Neural cell (in vitro differentiated cells): ENCODE data around the gene DLD. TPM values are rescaled to one million over a fixed set of nuclear protein-coding genes. Genes with fewer than 3 reads are reported as not detected.
"Not testable (repeated sequence)": the region's sequence is repeated elsewhere in the genome, so short reads cannot be mapped to it uniquely, and the experiment has no call there.

Experiments
- H2AFZ ChIP-seq: fragments of 200-600, 300-800 bp; sonication (generic), shearing (Covaris generic); 2 replicates; pipeline ENCODE4 v1.6.0; 2014; ENCODE audit warnings: low read depth, mild to moderate bottlenecking, antibody characterized with exemption, low read length, moderate library complexity
- H3F3A ChIP-seq: fragments of 200-600 bp; shearing (Covaris generic); 2 replicates; pipeline ENCODE4 v1.6.1; 2016; ENCODE audit warnings: mild to moderate bottlenecking, moderate library complexity, mixed read lengths, antibody characterized with exemption, low read length; ENCODE audit not compliant: insufficient read depth, poor library complexity, severe bottlenecking
- H3K27ac ChIP-seq: fragments of 200-600, 300-800 bp; sonication (generic), shearing (Covaris generic); 2 replicates; pipeline ENCODE4 v1.5.1; 2014; ENCODE audit warnings: mild to moderate bottlenecking, low read length, moderate library complexity
- H3K27me3 ChIP-seq: fragments of 300-800, 200-600 bp; sonication (generic), shearing (Covaris generic); 2 replicates; pipeline ENCODE4 v1.6.0; 2014; ENCODE audit warnings: mild to moderate bottlenecking, low read depth, low read length, moderate library complexity; ENCODE audit not compliant: insufficient read depth
- H3K36me3 ChIP-seq: fragments of 300-800, 200-600 bp; sonication (generic), shearing (Covaris generic); 2 replicates; pipeline ENCODE4 v1.5.1; 2014; ENCODE audit warnings: mild to moderate bottlenecking, antibody characterized with exemption, low read length, moderate library complexity; ENCODE audit not compliant: insufficient read depth
- H3K4me2 ChIP-seq: fragments of 300-800, 200-600 bp; sonication (generic), shearing (Covaris generic); 2 replicates; pipeline ENCODE4 v1.6.0; 2014; ENCODE audit warnings: mild to moderate bottlenecking, low read length
- H3K4me3 ChIP-seq: fragments of 300-800, 200-600 bp; sonication (generic), shearing (Covaris generic); 2 replicates; pipeline ENCODE4 v1.5.1; 2014; ENCODE audit warnings: mild to moderate bottlenecking, low read length, moderate library complexity
- H3K79me2 ChIP-seq: fragments of 200-600 bp; shearing (Covaris generic); replicated peaks from 2 replicates; pipeline ENCODE4 v1.6.0; 2014; ENCODE audit warnings: mild to moderate bottlenecking, low read length, moderate library complexity; ENCODE audit not compliant: insufficient read depth
- H3K9ac ChIP-seq: fragments of 300-800, 200-600 bp; sonication (generic), shearing (Covaris generic); 2 replicates; pipeline ENCODE4 v1.6.1; 2016; ENCODE audit warnings: mild to moderate bottlenecking, low read length, mixed read lengths
- H3K9me2 ChIP-seq: fragments of 200-600 bp; shearing (Covaris generic); 2 replicates; pipeline ENCODE4 v1.6.1; 2016; ENCODE audit warnings: mild to moderate bottlenecking, low read length, mixed read lengths; ENCODE audit not compliant: insufficient read depth
- H3K9me3 ChIP-seq: fragments of 200-600, 300-800 bp; sonication (generic), shearing (Covaris generic); 2 replicates; pipeline ENCODE4 v1.6.1; 2016; ENCODE audit warnings: mild to moderate bottlenecking, mixed run types, low read length, moderate library complexity, mixed read lengths
- H4K20me1 ChIP-seq: fragments of 200-600 bp; shearing (Covaris generic); 2 replicates; pipeline ENCODE4 v1.6.1; 2016; ENCODE audit warnings: mild to moderate bottlenecking, mixed run types; ENCODE audit not compliant: insufficient read depth
- EP300 ChIP-seq: fragments of 450-650 bp; conservative IDR thresholded peaks from 2 replicates; pipeline ENCODE4 v1.6.1; 2014; ENCODE audit warnings: antibody characterized with exemption, mild to moderate bottlenecking, moderate library complexity; ENCODE audit not compliant: poor library complexity, severe bottlenecking
- EZH2 ChIP-seq: fragments of 200-600, 300-800 bp; shearing (Covaris generic), sonication (generic); IDR thresholded peaks from 2 replicates; pipeline ENCODE4 v1.6.1; 2014; ENCODE audit warnings: antibody characterized with exemption, low read length, borderline replicate concordance, mild to moderate bottlenecking; ENCODE audit not compliant: insufficient read depth, poor library complexity, severe bottlenecking
- MXI1 ChIP-seq: fragments of 450-650 bp; conservative IDR thresholded peaks from 2 replicates; pipeline ENCODE4 v1.6.1; 2014; ENCODE audit warnings: antibody characterized with exemption, mild to moderate bottlenecking; ENCODE audit not compliant: poor library complexity, severe bottlenecking
- POLR2AphosphoS5 ChIP-seq: IDR thresholded peaks from 2 replicates; pipeline ENCODE4 v1.6.1; 2012
- RAD21 ChIP-seq: fragments of 450-650 bp; conservative IDR thresholded peaks from 2 replicates; pipeline ENCODE4 v1.6.1; 2014; ENCODE audit warnings: antibody characterized with exemption, mild to moderate bottlenecking, moderate library complexity
- SMC3 ChIP-seq: fragments of 450-650 bp; conservative IDR thresholded peaks from 2 replicates; pipeline ENCODE4 v1.6.1; 2014; ENCODE audit warnings: antibody characterized with exemption, mild to moderate bottlenecking, moderate library complexity; ENCODE audit not compliant: poor library complexity
- TAF1 ChIP-seq: IDR thresholded peaks from 2 replicates; pipeline ENCODE4 v1.6.1; 2012; ENCODE audit warnings: low read depth
- polyA plus RNA-seq: library from polyadenylated mRNA; depleted of rRNA; stranded (reverse); fragments of >200 nt; gene quantifications from 2 replicates; pipeline ENCODE4 v1.2.3, GENCODE V29; 2014
- TF ChIP-seq, protein P1 (sequence below): fragments of 450-650 bp; IDR thresholded peaks from 2 replicates; pipeline ENCODE4 v1.5.1; 2014; ENCODE audit warnings: antibody characterized with exemption, mild to moderate bottlenecking, moderate library complexity; ENCODE audit not compliant: poor library complexity, severe bottlenecking
- TF ChIP-seq, protein P2 (sequence below): IDR thresholded peaks from 2 replicates; pipeline ENCODE4 v1.6.1; 2012; ENCODE audit warnings: borderline replicate concordance

The DLD gene
- polyA plus RNA-seq, 1 donor from 2014 or later, result 214 TPM

DNA sequence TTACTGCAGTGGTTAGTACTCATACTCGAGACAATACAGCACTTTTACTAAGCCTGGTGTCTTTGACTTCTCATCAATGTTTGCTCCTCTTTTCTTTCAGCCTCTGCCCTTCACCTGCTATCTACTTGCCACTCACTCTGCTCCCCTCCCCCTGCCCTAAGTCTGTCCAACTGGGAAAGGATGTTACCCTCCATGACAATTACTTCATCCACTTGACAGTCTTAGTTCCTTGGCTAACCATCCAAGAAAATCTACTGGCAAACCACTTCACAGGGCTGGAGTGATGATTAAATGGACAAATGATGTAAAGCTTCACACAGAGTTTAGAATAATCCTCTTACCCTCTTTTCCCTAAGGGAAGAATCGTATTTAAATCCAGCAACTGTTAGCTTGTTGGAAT, 8.2 kb upstream of the DLD start:
- Histone ChIP-seq H3K79me2 (no peaks in the 10 kb centered on the region), H3F3A (no peaks in the 10 kb centered on the region), H2AFZ (no peak overlapping the region), H3K36me3 (no peaks in the 10 kb centered on the region), H3K9me2 (no peaks in the 10 kb centered on the region), H3K9ac (no peak overlapping the region), H3K9me3 (no peaks in the 10 kb centered on the region), H3K4me3 (no peak overlapping the region), H3K27me3 (no peaks in the 10 kb centered on the region), H3K27ac (no peak overlapping the region), H3K4me2 (no peak overlapping the region), H4K20me1 (no peaks in the 10 kb centered on the region)
- TF ChIP-seq, protein P1, sequence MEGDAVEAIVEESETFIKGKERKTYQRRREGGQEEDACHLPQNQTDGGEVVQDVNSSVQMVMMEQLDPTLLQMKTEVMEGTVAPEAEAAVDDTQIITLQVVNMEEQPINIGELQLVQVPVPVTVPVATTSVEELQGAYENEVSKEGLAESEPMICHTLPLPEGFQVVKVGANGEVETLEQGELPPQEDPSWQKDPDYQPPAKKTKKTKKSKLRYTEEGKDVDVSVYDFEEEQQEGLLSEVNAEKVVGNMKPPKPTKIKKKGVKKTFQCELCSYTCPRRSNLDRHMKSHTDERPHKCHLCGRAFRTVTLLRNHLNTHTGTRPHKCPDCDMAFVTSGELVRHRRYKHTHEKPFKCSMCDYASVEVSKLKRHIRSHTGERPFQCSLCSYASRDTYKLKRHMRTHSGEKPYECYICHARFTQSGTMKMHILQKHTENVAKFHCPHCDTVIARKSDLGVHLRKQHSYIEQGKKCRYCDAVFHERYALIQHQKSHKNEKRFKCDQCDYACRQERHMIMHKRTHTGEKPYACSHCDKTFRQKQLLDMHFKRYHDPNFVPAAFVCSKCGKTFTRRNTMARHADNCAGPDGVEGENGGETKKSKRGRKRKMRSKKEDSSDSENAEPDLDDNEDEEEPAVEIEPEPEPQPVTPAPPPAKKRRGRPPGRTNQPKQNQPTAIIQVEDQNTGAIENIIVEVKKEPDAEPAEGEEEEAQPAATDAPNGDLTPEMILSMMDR, result no peak
- TF ChIP-seq SMC3, result no peak
- TF ChIP-seq EZH2, result no peak
- TF ChIP-seq RAD21, result no peak
- TF ChIP-seq MXI1, result no peak
- TF ChIP-seq, protein P2, sequence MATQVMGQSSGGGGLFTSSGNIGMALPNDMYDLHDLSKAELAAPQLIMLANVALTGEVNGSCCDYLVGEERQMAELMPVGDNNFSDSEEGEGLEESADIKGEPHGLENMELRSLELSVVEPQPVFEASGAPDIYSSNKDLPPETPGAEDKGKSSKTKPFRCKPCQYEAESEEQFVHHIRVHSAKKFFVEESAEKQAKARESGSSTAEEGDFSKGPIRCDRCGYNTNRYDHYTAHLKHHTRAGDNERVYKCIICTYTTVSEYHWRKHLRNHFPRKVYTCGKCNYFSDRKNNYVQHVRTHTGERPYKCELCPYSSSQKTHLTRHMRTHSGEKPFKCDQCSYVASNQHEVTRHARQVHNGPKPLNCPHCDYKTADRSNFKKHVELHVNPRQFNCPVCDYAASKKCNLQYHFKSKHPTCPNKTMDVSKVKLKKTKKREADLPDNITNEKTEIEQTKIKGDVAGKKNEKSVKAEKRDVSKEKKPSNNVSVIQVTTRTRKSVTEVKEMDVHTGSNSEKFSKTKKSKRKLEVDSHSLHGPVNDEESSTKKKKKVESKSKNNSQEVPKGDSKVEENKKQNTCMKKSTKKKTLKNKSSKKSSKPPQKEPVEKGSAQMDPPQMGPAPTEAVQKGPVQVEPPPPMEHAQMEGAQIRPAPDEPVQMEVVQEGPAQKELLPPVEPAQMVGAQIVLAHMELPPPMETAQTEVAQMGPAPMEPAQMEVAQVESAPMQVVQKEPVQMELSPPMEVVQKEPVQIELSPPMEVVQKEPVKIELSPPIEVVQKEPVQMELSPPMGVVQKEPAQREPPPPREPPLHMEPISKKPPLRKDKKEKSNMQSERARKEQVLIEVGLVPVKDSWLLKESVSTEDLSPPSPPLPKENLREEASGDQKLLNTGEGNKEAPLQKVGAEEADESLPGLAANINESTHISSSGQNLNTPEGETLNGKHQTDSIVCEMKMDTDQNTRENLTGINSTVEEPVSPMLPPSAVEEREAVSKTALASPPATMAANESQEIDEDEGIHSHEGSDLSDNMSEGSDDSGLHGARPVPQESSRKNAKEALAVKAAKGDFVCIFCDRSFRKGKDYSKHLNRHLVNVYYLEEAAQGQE, result no peak
- TF ChIP-seq POLR2AphosphoS5, result no peak
- no peak for TF ChIP-seq TAF1
- TF ChIP-seq EP300, result no peak

DNA sequence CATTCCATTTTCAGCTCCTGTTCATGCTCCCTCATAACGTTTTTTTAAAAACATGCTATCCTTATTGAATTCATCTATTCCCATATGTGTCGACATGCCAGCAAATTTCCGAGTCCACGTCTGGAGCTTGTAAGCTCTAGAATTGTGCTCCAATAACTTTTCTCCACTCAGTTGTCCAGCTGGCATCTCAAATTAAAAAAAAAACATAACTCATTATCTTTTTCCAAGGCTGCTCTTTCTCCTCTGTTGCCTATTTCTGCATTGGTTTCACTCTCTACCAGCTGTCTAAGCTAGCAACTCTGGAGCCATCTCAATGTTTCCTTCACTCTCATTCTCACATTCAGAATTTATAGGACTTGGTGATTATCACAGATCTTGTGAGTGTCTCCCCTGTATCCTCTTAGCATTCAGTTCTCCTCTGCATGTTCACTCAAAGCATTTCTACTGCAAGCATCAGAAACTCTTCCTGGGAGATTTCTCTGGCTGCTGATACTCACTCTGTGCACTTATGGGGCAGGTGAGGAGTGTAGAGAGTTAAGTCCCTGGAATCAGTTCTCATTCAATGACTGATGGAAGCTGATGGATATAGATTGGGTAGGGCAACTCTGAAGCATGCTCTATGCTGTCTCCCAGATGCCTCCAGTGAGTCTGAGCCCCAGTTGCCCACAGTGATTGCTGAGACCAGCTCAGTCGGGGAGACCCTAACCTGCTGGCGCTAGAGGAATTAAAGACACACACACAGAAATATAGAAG, 6.7 kb upstream of the DLD start:
- Histone ChIP-seq H3K79me2 (no peaks in the 10 kb centered on the region), H3K4me3 (no peak overlapping the region), H3K9ac (no peak overlapping the region), H3K27me3 (no peaks in the 10 kb centered on the region), H4K20me1 (no peaks in the 10 kb centered on the region), H3K36me3 (no peaks in the 10 kb centered on the region), H2AFZ (no peak overlapping the region), H3K9me3 (no peaks in the 10 kb centered on the region), H3F3A (no peaks in the 10 kb centered on the region), H3K4me2 (no peak overlapping the region), H3K27ac (no peak overlapping the region), H3K9me2 (no peaks in the 10 kb centered on the region)
- TF ChIP-seq TAF1 (no peak), POLR2AphosphoS5 (no peak), EP300 (no peak), MXI1 (no peak), RAD21 (no peak)
- TF ChIP-seq, protein P2, result no peak

DNA sequence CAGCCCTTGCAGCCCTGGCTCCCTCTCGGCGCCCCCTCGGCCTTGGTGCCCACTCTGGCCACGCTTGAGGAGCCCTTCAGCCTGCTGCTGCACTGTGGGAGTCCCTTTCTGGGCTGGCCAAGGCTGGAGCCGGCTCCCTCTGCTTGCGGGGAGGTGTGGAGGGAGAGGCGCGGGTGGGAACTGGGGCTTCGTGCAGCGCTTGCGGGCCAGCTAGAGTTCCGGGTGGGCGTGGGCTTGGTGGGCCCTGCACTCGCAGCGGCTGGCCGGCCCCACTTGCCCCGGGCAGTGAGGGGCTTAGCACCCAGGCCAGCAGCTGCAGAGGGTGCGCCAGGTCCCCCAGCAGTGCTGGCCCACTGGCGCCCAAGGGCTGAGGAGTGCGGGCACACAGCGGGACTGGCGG, 3.2 kb upstream of the DLD start:
- not testable (repeated sequence) for H3K27me3 ChIP-seq, H3K9ac ChIP-seq, H3K4me3 ChIP-seq, H3K36me3 ChIP-seq, H3K9me3 ChIP-seq, H4K20me1 ChIP-seq, H3K27ac ChIP-seq, H3K4me2 ChIP-seq, H2AFZ ChIP-seq, H3F3A ChIP-seq, H3K9me2 ChIP-seq
- peaks cover 16% of the 10 kb centered on the region for H3K79me2 ChIP-seq
